Peyer's patch (tissue), 4 donors: ENCODE measurements around the gene GPSM3.

Source experiments
- POLR2A ChIP-seq, 2 donors: fragments of 450-650 bp; IDR thresholded peaks; one replicate each; pipeline ENCODE4 v1.5.1; 2017; ENCODE audit warnings: antibody characterized with exemption in 2 of 2, mild to moderate bottlenecking in 2 of 2, moderate library complexity in 2 of 2
- TF ChIP-seq, protein P1 (sequence below), 6 experiments: fragments of 450-650 bp in 4 of 6; fragments of 200-600 bp in 2 of 6; sonication (generic) in 1 of 6; IDR thresholded peaks; one replicate each; pipeline ENCODE4 v1.5.1; 2017 to 2019; ENCODE audit warnings: antibody characterized with exemption in 6 of 6, mild to moderate bottlenecking in 3 of 6, moderate library complexity in 1 of 6

DNA sequence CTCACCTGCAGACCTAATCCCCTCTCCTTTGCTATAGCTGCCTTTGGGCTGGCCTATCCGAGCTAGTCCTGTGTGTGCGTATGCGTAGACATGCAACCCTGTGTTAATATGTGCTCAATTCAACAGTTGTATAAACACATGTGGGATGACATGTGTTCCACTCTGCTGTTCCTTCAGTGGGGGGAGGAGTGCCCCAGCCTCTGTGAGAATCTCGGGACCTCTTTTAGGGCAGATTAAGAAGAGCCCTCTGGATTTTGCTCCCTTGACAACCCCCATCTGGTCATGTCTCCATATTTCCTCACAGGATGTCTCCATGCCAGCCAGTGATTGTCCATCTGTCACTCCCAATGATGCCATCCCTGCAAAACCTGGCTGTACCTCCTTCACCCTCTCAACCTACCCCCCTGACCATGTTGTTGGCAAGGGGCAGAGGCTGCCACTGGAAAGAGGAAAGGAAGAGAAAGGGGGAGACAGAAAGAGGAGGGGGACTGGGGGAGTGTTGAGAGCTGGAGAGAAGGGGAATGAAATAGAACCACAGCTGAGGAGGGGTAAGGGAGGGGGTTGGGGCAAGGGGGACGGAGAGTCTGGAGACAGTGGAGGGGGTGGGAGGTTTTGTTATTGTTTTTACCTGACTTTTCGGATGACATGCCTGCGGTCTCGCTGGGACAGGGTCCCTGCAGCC is 41.1 kb downstream of the GPSM3 start:
- TF ChIP-seq, protein P1, sequence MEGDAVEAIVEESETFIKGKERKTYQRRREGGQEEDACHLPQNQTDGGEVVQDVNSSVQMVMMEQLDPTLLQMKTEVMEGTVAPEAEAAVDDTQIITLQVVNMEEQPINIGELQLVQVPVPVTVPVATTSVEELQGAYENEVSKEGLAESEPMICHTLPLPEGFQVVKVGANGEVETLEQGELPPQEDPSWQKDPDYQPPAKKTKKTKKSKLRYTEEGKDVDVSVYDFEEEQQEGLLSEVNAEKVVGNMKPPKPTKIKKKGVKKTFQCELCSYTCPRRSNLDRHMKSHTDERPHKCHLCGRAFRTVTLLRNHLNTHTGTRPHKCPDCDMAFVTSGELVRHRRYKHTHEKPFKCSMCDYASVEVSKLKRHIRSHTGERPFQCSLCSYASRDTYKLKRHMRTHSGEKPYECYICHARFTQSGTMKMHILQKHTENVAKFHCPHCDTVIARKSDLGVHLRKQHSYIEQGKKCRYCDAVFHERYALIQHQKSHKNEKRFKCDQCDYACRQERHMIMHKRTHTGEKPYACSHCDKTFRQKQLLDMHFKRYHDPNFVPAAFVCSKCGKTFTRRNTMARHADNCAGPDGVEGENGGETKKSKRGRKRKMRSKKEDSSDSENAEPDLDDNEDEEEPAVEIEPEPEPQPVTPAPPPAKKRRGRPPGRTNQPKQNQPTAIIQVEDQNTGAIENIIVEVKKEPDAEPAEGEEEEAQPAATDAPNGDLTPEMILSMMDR (IDR thresholded peaks at IDR 0.05), result no peak
- TF ChIP-seq POLR2A (IDR thresholded peaks at IDR 0.05), result no peak
